Middle frontal gyrus (tissue), 1 donor: ENCODE data around the gene ESYT3.

Experiments
- DNase-seq: peaks from one replicate; pipeline ENCODE4 v3.0.0-alpha.2; 2015; ENCODE audit warnings: low spot score; ENCODE audit errors: extremely low spot score

ESYT3 gene

GRCh38 chr3:138459619-138460535 is 25.5 kb downstream of the ESYT3 start:
- no peak for DNase-seq

- DNase-seq, result no peak
Observed at GRCh38 chr3:138460536-138461205, 26.3 kb downstream of the ESYT3 start.

- DNase-seq, result no peak
Observed at GRCh38 chr3:138461246-138461645, 26.8 kb downstream of the ESYT3 start.

- no peak for DNase-seq
Observed at GRCh38 chr3:138461896-138462295, 27.5 kb downstream of the ESYT3 start.

- no peak for DNase-seq
Observed at GRCh38 chr3:138463724-138464490, 29.5 kb downstream of the ESYT3 start.

- DNase-seq, result no peak
Observed at GRCh38 chr3:138464491-138464860, 30.1 kb downstream of the ESYT3 start.

- DNase-seq, result no peak
Observed at GRCh38 chr3:138465451-138465850, 31.0 kb downstream of the ESYT3 start.

GRCh38 chr3:138465925-138466324 is 31.5 kb downstream of the ESYT3 start:
- DNase-seq, result no peak

- DNase-seq, result no peak
Observed at GRCh38 chr3:138467931-138468330, 33.5 kb downstream of the ESYT3 start.

- no peak for DNase-seq
Observed at GRCh38 chr3:138468451-138468850, 34.0 kb downstream of the ESYT3 start.

- no peak for DNase-seq
Observed at GRCh38 chr3:138468886-138469285, 34.5 kb downstream of the ESYT3 start.

- no peak for DNase-seq
Observed at GRCh38 chr3:138469874-138470273, 35.5 kb downstream of the ESYT3 start.

GRCh38 chr3:138470687-138471086 is 36.3 kb downstream of the ESYT3 start:
- no peak for DNase-seq

GRCh38 chr3:138471481-138471880 is 37.1 kb downstream of the ESYT3 start:
- no peak for DNase-seq

GRCh38 chr3:138472141-138472825 is 37.9 kb downstream of the ESYT3 start:
- no peak for DNase-seq

- no peak for DNase-seq
Observed at GRCh38 chr3:138473391-138473790, 39.0 kb downstream of the ESYT3 start.

- DNase-seq, result no peak
Observed at GRCh38 chr3:138474163-138474562, 39.7 kb downstream of the ESYT3 start.

- DNase-seq, result no peak
Observed at GRCh38 chr3:138476526-138476925, 42.1 kb downstream of the ESYT3 start.

- DNase-seq, result no peak
Observed at GRCh38 chr3:138477120-138477519, 42.7 kb downstream of the ESYT3 start.

GRCh38 chr3:138477801-138478200 is 43.4 kb downstream of the ESYT3 start:
- DNase-seq, result no peak

GRCh38 chr3:138479438-138479863 is 45.0 kb downstream of the ESYT3 start:
- no peak for DNase-seq
